ENCODE data around the gene VPS18. TPM values are rescaled to one million over a fixed set of nuclear protein-coding genes. Genes with fewer than 3 reads are reported as not detected.
A peak's percentile ranks its signal among the peaks of the same experiment; 100 is the strongest.

Gene VPS18
- total RNA-seq, 1 donor from 2014 or later: 32.0 TPM

- no peak for DNase-seq (ENCODE audit: low spot score)
Measured at GRCh38 chr15:40936234-40936708, 42.0 kb downstream of the VPS18 start.

- no peak for DNase-seq (ENCODE audit: low spot score)
Measured at GRCh38 chr15:40936709-40937666, 42.7 kb downstream of the VPS18 start.

- DNase-seq (ENCODE audit: low spot score): no peak
Measured at GRCh38 chr15:40937762-40938535, 43.7 kb downstream of the VPS18 start.

- no peak for DNase-seq (ENCODE audit: low spot score)
Measured at GRCh38 chr15:40938536-40938870, 44.3 kb downstream of the VPS18 start.

GRCh38 chr15:40940296-40940801 is 46.1 kb downstream of the VPS18 start:
- no peak for DNase-seq (ENCODE audit: low spot score)

GRCh38 chr15:40941068-40941527 is 46.8 kb downstream of the VPS18 start:
- DNase-seq (ENCODE audit: low spot score): no peak

- peak; percentile 82 for DNase-seq (ENCODE audit: low spot score)
Measured at GRCh38 chr15:40941528-40942336, 47.5 kb downstream of the VPS18 start.

- DNase-seq (ENCODE audit: low spot score): no peak
Measured at GRCh38 chr15:40942337-40942854, 48.1 kb downstream of the VPS18 start.

GRCh38 chr15:40942878-40943277 is 48.6 kb downstream of the VPS18 start:
- DNase-seq (ENCODE audit: low spot score): no peak

GRCh38 chr15:40943764-40944365 is 49.6 kb downstream of the VPS18 start:
- no peak for DNase-seq (ENCODE audit: low spot score)

- no peak for DNase-seq (ENCODE audit: low spot score)
Measured at GRCh38 chr15:40944510-40945296, 50.5 kb downstream of the VPS18 start.

- no peak for DNase-seq (ENCODE audit: low spot score)
Measured at GRCh38 chr15:40948706-40949473, 54.6 kb downstream of the VPS18 start.

- DNase-seq (ENCODE audit: low spot score): no peak
Measured at GRCh38 chr15:40949756-40950207, 55.5 kb downstream of the VPS18 start.

GRCh38 chr15:40951764-40952163 is 57.5 kb downstream of the VPS18 start:
- no peak for DNase-seq (ENCODE audit: low spot score)

- DNase-seq (ENCODE audit: low spot score): no peak
Measured at GRCh38 chr15:40952301-40952900, 58.2 kb downstream of the VPS18 start.

GRCh38 chr15:40952901-40953712 is 58.9 kb downstream of the VPS18 start, which contains the start of gene CHAC1:
CHAC1 (plus strand) TSS chr15:40953471; CDS start chr15:40953584, 113 bp downstream.
- DNase-seq (ENCODE audit: low spot score): peak; percentile 93

Measured in umbilical cord (tissue), 2 donors.